H1 (cell line): Measurements from ENCODE around the gene SEMA4F. TPM values are rescaled to one million over a fixed set of nuclear protein-coding genes. Genes with fewer than 3 reads are reported as not detected.

Source experiments
- ASH2L ChIP-seq: fragments of 200-600, 300-600 bp; sonication (generic); IDR thresholded peaks from one replicate; pipeline ENCODE4 v1.7.1; 2017; ENCODE audit warnings: low read length
- CTBP2 ChIP-seq: IDR thresholded peaks from 2 replicates; pipeline ENCODE4 v1.7.0; 2011; ENCODE audit warnings: borderline replicate concordance, mild to moderate bottlenecking, moderate library complexity, mixed read lengths, low read length; ENCODE audit not compliant: insufficient read depth, insufficient read length
- SAP30 ChIP-seq: fragments of 300-600 bp; sonication (generic); IDR thresholded peaks from 2 replicates; pipeline ENCODE4 v1.7.1; 2012; ENCODE audit warnings: low read length, moderate library complexity, mild to moderate bottlenecking, inconsistent platforms; ENCODE audit not compliant: insufficient read depth, insufficient replicate concordance
- polyA plus RNA-seq, 7 experiments: library from polyadenylated mRNA; depleted of rRNA in 3 of 7; stranded (reverse) in 5 of 7; unstranded in 2 of 7; fragments of >200 nt in 5 of 7; fragments of 200-250 nt in 2 of 7; gene quantifications; 1 replicate in 5 of 7; 2 replicates in 1 of 7; 4 replicates in 1 of 7; pipeline versions ENCODE4 v1.2.1 to v1.2.3, GENCODE V29; 2011 to 2013; ENCODE audit warnings: missing spikeins in 2 of 7, mixed read lengths in 2 of 7
- total RNA-seq: library from RNA; stranded (reverse); fragmentation: NEBNext Ultra II Directional; extraction: Animal tissue kit (Norgen Biotek cat#: 25700); gene quantifications from 2 replicates; pipeline ENCODE4 v1.2.1, GENCODE V29; 2021
- TF ChIP-seq, protein P1 (sequence below), 3 experiments: IDR thresholded peaks; 1 replicate in 2 of 3; 2 replicates in 1 of 3; pipeline versions ENCODE4 v1.5.1 to v1.6.1; 2011; ENCODE audit warnings: low read length in 3 of 3, mild to moderate bottlenecking in 3 of 3, inconsistent platforms in 2 of 3, low read depth in 1 of 3, moderate library complexity in 1 of 3; ENCODE audit not compliant: insufficient read depth in 1 of 3; ENCODE audit errors: control extremely low read depth in 1 of 3

SEMA4F gene
- total and polyA plus RNA-seq, 2 of the 8 experiments (the other 6 are each of a cell fraction or from before 2014, with no cell fraction given), result 3.3 to 3.4 TPM

DNA sequence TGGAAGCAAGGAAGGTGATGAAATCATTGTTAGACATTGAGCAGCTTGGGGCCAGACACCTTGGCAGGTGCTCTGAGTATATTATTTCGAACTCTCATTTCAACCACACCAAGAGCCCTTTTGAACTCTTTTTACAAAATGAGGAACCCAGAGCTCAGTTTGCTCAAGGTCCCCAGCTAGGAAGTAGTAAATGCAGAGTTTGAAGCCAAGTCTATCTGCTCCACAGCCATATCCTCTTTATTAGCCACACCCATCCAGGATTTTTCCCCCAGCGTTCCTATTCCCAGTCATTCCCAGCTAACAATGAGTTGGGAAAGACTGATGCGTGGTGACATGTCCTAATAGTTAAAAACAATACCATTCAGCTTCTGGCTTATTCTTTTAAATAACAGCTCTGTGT is 40.2 kb downstream of the SEMA4F start (continued):
- TF ChIP-seq, protein P1, sequence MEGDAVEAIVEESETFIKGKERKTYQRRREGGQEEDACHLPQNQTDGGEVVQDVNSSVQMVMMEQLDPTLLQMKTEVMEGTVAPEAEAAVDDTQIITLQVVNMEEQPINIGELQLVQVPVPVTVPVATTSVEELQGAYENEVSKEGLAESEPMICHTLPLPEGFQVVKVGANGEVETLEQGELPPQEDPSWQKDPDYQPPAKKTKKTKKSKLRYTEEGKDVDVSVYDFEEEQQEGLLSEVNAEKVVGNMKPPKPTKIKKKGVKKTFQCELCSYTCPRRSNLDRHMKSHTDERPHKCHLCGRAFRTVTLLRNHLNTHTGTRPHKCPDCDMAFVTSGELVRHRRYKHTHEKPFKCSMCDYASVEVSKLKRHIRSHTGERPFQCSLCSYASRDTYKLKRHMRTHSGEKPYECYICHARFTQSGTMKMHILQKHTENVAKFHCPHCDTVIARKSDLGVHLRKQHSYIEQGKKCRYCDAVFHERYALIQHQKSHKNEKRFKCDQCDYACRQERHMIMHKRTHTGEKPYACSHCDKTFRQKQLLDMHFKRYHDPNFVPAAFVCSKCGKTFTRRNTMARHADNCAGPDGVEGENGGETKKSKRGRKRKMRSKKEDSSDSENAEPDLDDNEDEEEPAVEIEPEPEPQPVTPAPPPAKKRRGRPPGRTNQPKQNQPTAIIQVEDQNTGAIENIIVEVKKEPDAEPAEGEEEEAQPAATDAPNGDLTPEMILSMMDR (IDR thresholded peaks at IDR 0.05; ENCODE audit: control extremely low read depth in 1 of 3, insufficient read depth in 1 of 3, low read depth in 1 of 3, low read length in 3 of 3), result no peak
- TF ChIP-seq ASH2L, result no peak
- no peak for TF ChIP-seq CTBP2
- TF ChIP-seq SAP30, result no peak
